Nephron (organoid): ENCODE results near the gene PLAU.

Source experiments
- H3K27ac Mint-ChIP-seq, 3 experiments: 2 replicates each; pipeline ENCODE4 v1.8.0; 2020; ENCODE audit warnings: mixed read lengths in 3 of 3, mild to moderate bottlenecking in 2 of 3, moderate library complexity in 1 of 3
- H3K27me3 Mint-ChIP-seq: 2 replicates; pipeline ENCODE4 v1.8.0; 2021; ENCODE audit warnings: low read depth, mild to moderate bottlenecking, moderate library complexity, mixed read lengths
- H3K36me3 Mint-ChIP-seq: 2 replicates; pipeline ENCODE4 v1.8.0; 2020; ENCODE audit warnings: low read depth, mixed read lengths
- H3K4me1 Mint-ChIP-seq: 2 replicates; pipeline ENCODE4 v1.8.0; 2020; ENCODE audit warnings: mixed read lengths
- H3K4me3 Mint-ChIP-seq, 3 experiments: 2 replicates each; pipeline ENCODE4 v1.8.0; 2020; ENCODE audit warnings: mild to moderate bottlenecking in 3 of 3, mixed read lengths in 3 of 3, moderate library complexity in 2 of 3
- H3K9me3 Mint-ChIP-seq: 2 replicates; pipeline ENCODE4 v1.8.0; 2020; ENCODE audit warnings: mixed read lengths
- TF ChIP-seq, protein P1 (sequence below), 3 experiments: fragments of 200-600 bp; sonication (generic); IDR thresholded peaks; one replicate each; pipeline ENCODE4 v1.5.0; 2021; ENCODE audit warnings: antibody characterized with exemption in 3 of 3; ENCODE audit not compliant: unreplicated experiment in 3 of 3

The PLAU gene

DNA sequence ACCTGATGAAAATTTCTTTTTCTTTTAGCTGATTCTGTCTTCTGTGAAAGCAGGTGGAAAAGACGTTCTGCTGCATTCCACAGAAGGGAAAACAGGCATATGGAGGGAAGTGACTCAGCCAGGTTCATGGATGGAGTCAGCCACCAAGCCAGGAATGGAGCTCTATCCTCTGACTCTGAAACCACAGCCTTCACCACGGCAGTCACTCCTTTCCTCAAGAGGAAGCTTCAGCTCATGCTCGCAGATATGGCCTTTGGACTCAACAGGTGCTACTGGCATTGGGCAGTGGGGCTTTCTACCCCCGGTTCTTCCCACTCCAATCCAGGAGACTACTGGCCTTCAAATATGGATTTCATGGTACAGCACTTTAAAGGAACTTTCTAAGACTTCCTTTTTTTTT, 11.5 kb upstream of the PLAU start:
- Mint-ChIP-seq H3K27ac (peak overlapping the region in 1 of 3 experiments; percentile 48), H3K4me3 (no peak overlapping the region), H3K4me1 (peaks cover 11% of the 10 kb centered on the region), H3K27me3 (peaks cover 8% of the 10 kb centered on the region), H3K9me3 (no peaks in the 10 kb centered on the region), H3K36me3 (no peaks in the 10 kb centered on the region)
- TF ChIP-seq, protein P1, sequence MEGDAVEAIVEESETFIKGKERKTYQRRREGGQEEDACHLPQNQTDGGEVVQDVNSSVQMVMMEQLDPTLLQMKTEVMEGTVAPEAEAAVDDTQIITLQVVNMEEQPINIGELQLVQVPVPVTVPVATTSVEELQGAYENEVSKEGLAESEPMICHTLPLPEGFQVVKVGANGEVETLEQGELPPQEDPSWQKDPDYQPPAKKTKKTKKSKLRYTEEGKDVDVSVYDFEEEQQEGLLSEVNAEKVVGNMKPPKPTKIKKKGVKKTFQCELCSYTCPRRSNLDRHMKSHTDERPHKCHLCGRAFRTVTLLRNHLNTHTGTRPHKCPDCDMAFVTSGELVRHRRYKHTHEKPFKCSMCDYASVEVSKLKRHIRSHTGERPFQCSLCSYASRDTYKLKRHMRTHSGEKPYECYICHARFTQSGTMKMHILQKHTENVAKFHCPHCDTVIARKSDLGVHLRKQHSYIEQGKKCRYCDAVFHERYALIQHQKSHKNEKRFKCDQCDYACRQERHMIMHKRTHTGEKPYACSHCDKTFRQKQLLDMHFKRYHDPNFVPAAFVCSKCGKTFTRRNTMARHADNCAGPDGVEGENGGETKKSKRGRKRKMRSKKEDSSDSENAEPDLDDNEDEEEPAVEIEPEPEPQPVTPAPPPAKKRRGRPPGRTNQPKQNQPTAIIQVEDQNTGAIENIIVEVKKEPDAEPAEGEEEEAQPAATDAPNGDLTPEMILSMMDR (IDR thresholded peaks at IDR 0.05; ENCODE audit: unreplicated experiment in 3 of 3), result no peak

- Mint-ChIP-seq H3K4me1 (peaks cover 11% of the 10 kb centered on the region), H3K9me3 (no peaks in the 10 kb centered on the region), H3K27me3 (peaks cover 8% of the 10 kb centered on the region), H3K27ac (peak overlapping the region in 1 of 3 experiments; percentile 1), H3K4me3 (no peak overlapping the region), H3K36me3 (no peaks in the 10 kb centered on the region)
- TF ChIP-seq, protein P1 (IDR thresholded peaks at IDR 0.05; ENCODE audit: unreplicated experiment in 3 of 3), result no peak
These were observed 10.9 kb upstream of the PLAU start for GRCh38 chr10:73900064-73900463.

DNA sequence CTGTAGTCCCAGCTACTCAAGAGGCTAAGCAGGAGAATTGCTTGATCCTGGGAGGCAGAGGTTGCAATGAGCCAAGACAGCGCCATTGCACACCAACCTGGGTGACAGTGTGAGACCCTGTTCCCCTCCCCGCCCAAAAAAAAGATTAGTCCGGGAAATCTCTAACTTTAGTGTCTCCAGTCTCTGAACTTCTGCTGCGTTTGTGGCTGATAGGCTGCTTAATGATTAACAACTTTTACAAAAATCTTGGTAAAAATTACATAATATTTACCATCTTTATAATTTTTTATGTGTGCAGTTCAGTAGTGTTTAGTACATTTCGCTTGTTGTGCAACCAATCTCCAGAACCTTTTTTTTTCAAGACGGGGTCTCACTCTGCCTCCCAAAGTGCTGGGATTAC, 9.7 kb upstream of the PLAU start:
- TF ChIP-seq, protein P1 (IDR thresholded peaks at IDR 0.05; ENCODE audit: unreplicated experiment in 3 of 3), result no peak
- Mint-ChIP-seq H3K27ac (no peak overlapping the region), H3K4me1 (peaks cover 15% of the 10 kb centered on the region), H3K27me3 (no peaks in the 10 kb centered on the region), H3K36me3 (no peaks in the 10 kb centered on the region), H3K9me3 (no peaks in the 10 kb centered on the region), H3K4me3 (no peak overlapping the region)

DNA sequence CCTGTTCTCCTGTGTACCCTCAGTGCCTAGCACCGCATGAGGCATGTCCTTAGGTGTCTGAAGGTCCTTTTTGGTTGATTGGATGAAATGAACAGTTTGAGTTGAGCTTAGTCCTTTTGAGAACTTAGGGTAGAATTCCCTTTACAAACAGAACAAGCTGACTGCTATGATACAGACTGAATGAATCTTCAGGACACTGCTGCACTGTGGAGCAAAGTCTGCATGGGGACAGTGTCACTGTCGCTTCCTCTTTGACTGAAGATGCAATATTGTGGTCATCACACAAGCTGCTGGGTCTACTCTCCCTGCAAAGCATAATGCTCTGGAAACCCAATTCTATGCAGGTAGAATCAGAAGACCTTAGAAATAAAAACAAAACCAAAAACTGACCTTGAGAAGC, 8.6 kb upstream of the PLAU start:
- Mint-ChIP-seq H3K4me3 (no peak overlapping the region), H3K27ac (peak overlapping the region in 1 of 3 experiments; percentile 59), H3K36me3 (no peaks in the 10 kb centered on the region), H3K9me3 (no peaks in the 10 kb centered on the region), H3K27me3 (no peaks in the 10 kb centered on the region), H3K4me1 (peaks cover 26% of the 10 kb centered on the region)
- TF ChIP-seq, protein P1 (IDR thresholded peaks at IDR 0.05; ENCODE audit: unreplicated experiment in 3 of 3), result no peak

DNA sequence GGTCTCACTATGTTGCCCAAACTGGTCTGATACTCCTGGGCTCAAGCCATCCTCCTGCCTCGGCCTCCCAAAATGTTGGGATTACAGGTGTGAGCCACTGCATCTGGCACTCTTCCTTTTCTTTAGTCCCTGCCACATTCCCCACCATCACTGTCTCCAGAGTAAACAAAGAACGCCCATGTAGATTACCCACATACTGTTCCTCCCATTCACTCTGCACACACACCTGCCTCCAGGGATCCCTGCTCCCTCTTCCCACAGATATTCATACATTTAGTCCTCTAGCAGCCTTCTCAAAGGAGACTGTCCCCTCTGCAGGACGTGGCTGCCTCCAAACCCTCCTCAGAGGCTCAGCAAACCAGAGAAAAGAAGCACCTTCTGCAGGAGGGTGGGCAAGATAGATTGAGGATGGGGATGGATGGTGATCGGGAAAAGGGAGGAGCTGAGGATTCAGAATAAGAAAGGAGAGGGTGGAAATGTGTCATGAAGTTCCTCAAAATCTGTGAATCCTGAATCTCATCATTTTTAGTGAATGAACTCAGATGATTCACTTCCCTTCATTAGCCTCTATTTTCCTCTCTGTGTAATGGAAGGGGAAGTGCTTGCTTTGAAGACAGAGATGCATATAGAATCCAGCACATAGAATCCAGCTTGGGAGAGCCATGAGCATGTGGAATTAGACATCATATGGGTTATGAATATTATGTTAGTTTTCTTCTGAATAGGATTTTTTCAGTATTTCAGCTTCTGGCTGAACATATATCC, 5.5 kb upstream of the PLAU start:
- Mint-ChIP-seq H3K9me3 (no peaks in the 10 kb centered on the region), H3K27ac (peak overlapping the region; percentile 41 to 62 (median 45)), H3K36me3 (no peaks in the 10 kb centered on the region), H3K4me1 (peaks cover 42% of the 10 kb centered on the region), H3K27me3 (peaks cover 7% of the 10 kb centered on the region), H3K4me3 (no peak overlapping the region)
- TF ChIP-seq, protein P1 (IDR thresholded peaks at IDR 0.05; ENCODE audit: unreplicated experiment in 3 of 3), result no peak
